ENCODE data around the gene CACNB4. TPM values are rescaled to one million over a fixed set of nuclear protein-coding genes. Genes with fewer than 3 reads are reported as not detected.
A peak's percentile ranks its signal among the peaks of the same experiment; 100 is the strongest.

Gene CACNB4
- 0.32 and 0.43 TPM in 2 replicates for total RNA-seq

DNA sequence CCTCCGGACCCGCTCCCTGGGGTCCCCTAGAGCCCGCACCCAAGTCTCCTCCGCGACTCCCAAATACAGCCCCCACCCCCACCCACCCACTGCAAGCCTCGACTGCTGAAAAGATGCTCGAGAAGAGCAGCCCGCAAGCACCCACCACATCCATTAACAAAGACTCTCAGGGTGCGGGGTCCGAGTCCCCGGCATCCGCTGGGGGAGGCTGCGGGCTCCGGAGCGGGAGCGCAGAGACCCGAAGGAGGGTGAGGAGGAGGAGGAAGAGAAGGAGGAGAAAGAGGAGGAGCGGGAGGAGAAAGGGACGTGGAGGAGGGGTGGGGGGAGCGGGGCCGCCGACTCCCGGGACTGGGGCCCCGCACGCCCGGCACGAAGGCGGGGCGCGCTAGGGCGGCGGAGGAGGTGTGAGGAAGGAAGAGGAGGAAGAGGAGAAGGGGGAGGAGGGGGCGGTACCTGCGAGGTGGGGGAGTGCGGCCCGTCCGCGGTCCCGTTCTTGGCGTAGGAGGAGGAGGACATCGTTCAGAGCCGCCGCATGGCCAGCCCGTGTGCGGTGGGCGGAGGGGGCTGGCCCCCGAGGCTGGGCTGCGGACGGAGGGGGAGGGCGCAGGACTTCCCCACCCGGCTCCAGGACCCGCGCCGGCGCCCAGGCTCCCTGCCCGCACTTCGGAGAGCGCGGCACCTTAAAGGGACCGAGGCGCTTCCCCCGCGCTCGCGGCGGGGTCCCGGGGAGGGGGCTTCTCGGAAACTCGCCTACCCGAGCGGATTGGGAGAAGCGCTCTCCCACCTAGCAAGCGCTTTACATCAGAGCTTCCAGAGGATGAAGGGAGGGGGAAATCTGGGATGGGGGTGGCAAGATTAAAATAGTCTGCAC, at the start of gene CACNB4:
Gene CACNB4, minus strand, starts transcription at position 549 of the 871 bp plus-strand sequence.
- TF ChIP-seq, protein P1, sequence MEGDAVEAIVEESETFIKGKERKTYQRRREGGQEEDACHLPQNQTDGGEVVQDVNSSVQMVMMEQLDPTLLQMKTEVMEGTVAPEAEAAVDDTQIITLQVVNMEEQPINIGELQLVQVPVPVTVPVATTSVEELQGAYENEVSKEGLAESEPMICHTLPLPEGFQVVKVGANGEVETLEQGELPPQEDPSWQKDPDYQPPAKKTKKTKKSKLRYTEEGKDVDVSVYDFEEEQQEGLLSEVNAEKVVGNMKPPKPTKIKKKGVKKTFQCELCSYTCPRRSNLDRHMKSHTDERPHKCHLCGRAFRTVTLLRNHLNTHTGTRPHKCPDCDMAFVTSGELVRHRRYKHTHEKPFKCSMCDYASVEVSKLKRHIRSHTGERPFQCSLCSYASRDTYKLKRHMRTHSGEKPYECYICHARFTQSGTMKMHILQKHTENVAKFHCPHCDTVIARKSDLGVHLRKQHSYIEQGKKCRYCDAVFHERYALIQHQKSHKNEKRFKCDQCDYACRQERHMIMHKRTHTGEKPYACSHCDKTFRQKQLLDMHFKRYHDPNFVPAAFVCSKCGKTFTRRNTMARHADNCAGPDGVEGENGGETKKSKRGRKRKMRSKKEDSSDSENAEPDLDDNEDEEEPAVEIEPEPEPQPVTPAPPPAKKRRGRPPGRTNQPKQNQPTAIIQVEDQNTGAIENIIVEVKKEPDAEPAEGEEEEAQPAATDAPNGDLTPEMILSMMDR (IDR thresholded peaks at IDR 0.05; ENCODE audit: insufficient read depth, low read depth, low read length) = no peak
- peak within 1 kb of the TSS; percentile 54 for H3K4me3 ChIP-seq (ENCODE audit: low read depth, low read length)
- DNase-seq (ENCODE audit: low read depth) = no peak

- TF ChIP-seq, protein P1 (IDR thresholded peaks at IDR 0.05; ENCODE audit: insufficient read depth, low read depth, low read length) = no peak
- DNase-seq (ENCODE audit: low read depth) = peak; percentile 74
- H3K4me3 ChIP-seq (ENCODE audit: low read depth, low read length) = no peak overlapping the region
Observed at GRCh38 chr2:152134488-152135280, 35.8 kb upstream of the CACNB4 start.

GRCh38 chr2:152132306-152132705, 33.5 kb upstream of the CACNB4 start:
- DNase-seq (ENCODE audit: low read depth) = peak; percentile 91
- no peak overlapping the region for H3K4me3 ChIP-seq (ENCODE audit: low read depth, low read length)
- TF ChIP-seq, protein P1 (IDR thresholded peaks at IDR 0.05; ENCODE audit: insufficient read depth, low read depth, low read length) = no peak

DNA sequence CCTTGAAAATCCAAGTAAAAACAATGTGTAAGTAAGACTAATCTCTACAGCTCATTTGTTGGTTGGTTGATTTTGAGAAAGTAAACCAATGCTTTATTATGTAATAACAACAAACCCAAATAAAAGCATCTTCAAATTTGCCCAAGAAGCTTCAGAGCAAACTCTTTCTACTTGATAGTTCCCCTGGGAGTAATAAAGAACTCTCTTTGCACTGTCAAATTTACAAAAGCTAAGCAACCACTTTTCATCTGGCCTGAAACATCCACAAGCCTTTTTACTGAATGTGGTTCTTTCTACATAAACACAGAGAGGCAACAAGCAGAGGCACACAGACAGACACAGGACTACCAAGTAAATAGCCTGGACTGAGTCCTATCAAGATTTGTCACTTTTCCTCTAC, 28.8 kb upstream of the CACNB4 start:
- DNase-seq (ENCODE audit: low read depth) = peak; percentile 61
- TF ChIP-seq, protein P1 (IDR thresholded peaks at IDR 0.05; ENCODE audit: insufficient read depth, low read depth, low read length) = no peak
- H3K4me3 ChIP-seq (ENCODE audit: low read depth, low read length) = no peak overlapping the region

DNA sequence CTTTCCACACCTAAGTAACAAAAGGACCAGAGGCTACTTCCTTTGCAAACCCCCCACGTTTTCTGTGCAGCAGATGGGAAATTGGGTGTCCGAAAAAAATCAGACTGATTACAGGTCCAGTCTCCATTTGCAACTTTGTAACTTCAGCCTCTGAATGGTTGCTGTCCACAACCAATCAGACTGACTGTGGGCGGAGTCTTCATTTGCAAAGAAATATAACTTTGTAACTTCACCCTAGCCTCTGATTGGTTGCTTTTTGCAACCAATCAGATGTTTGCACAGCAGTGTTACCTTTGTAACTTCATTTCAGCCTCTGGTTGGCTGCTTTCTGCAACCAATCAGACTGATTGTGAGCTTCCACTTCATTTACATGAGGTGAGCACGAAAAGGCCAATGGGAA, 27.8 kb upstream of the CACNB4 start:
- no peak for DNase-seq (ENCODE audit: low read depth)
- TF ChIP-seq, protein P1 (IDR thresholded peaks at IDR 0.05; ENCODE audit: insufficient read depth, low read depth, low read length) = no peak
- H3K4me3 ChIP-seq (ENCODE audit: low read depth, low read length) = no peak overlapping the region

GRCh38 chr2:152122161-152122560, 23.3 kb upstream of the CACNB4 start:
- H3K4me3 ChIP-seq (ENCODE audit: low read depth, low read length) = no peak overlapping the region
- TF ChIP-seq, protein P1 (IDR thresholded peaks at IDR 0.05; ENCODE audit: insufficient read depth, low read depth, low read length) = no peak

More at GRCh38 chr2:152122161-152122560, 23.3 kb upstream of the CACNB4 start:
- no peak for DNase-seq (ENCODE audit: low read depth)

All from fibroblast of villous mesenchyme (primary cell).